Purkinje cell (primary cell): Measurements from ENCODE around the gene FTCDNL1. TPM values are rescaled to one million over a fixed set of nuclear protein-coding genes. Genes with fewer than 3 reads are reported as not detected.

Source experiments
- polyA plus RNA-seq: library from polyadenylated mRNA; unstranded; fragments of >200 nt; fragmentation: Nextera tagmentation; gene quantifications from 2 replicates; pipeline ENCODE4 v1.2.1, GENCODE V29; 2014

Gene FTCDNL1
- polyA plus RNA-seq: 4.8 and 5.7 TPM in 2 replicates

GRCh38 chr2:199850718-199851500 is at the start of gene FTCDNL1:
FTCDNL1 (minus strand) TSS chr2:199851192; CDS start chr2:199848962, 2,230 bp downstream.

Other genes starting within 250 kb of the FTCDNL1 start
- 15.1 and 21.5 TPM in 2 replicates for gene C2orf69, start 60.1 kb upstream of the FTCDNL1 start, polyA plus RNA-seq
- gene TYW5, start 104.3 kb upstream of the FTCDNL1 start, polyA plus RNA-seq: 9.0 and 11.0 TPM in 2 replicates
- 17.5 and 33.4 TPM in 2 replicates for gene MAIP1, start 104.4 kb upstream of the FTCDNL1 start, polyA plus RNA-seq